ENCODE results near the gene RPL13A.

The RPL13A gene

GRCh38 chr19:49450405-49450804, 37.0 kb upstream of the RPL13A start:
- TF ChIP-seq CTCF (IDR thresholded peaks at IDR 0.05; ENCODE audit: low read depth, low read length), result no peak
- peak overlapping the region; percentile 93; the same call in 1 of the 2 replicates for H3K4me3 ChIP-seq (ENCODE audit: low read depth, low read length)

- peak within 1 kb of the TSS; percentile 93 for H3K4me3 ChIP-seq (ENCODE audit: low read depth, low read length)
- no peak for TF ChIP-seq CTCF (IDR thresholded peaks at IDR 0.05; ENCODE audit: low read depth, low read length)
These were observed 35.8 kb upstream of the RPL13A start, which contains the start of gene PIH1D1 for GRCh38 chr19:49451430-49452181. Gene PIH1D1, minus strand, starts transcription at chr19:49451814. Its CDS starts 240 bp downstream, at chr19:49451574.

GRCh38 chr19:49453013-49453756, 34.2 kb upstream of the RPL13A start, which contains the start of gene ALDH16A1:
Gene ALDH16A1, plus strand, starts transcription at chr19:49453225. Its CDS starts 107 bp downstream, at chr19:49453332.
- H3K4me3 ChIP-seq (ENCODE audit: low read depth, low read length), result peak within 1 kb of the TSS; percentile 79
- TF ChIP-seq CTCF (IDR thresholded peaks at IDR 0.05; ENCODE audit: low read depth, low read length), result no peak

GRCh38 chr19:49453757-49454240, 33.6 kb upstream of the RPL13A start:
- TF ChIP-seq CTCF (IDR thresholded peaks at IDR 0.05; ENCODE audit: low read depth, low read length), result no peak
- H3K4me3 ChIP-seq (ENCODE audit: low read depth, low read length), result peak overlapping the region; percentile 79

GRCh38 chr19:49455773-49456172, 31.6 kb upstream of the RPL13A start:
- TF ChIP-seq CTCF (IDR thresholded peaks at IDR 0.05; ENCODE audit: low read depth, low read length), result no peak

GRCh38 chr19:49456326-49456725, 31.1 kb upstream of the RPL13A start:
- no peak overlapping the region for H3K4me3 ChIP-seq (ENCODE audit: low read depth, low read length)
- TF ChIP-seq CTCF (IDR thresholded peaks at IDR 0.05; ENCODE audit: low read depth, low read length), result no peak

More at GRCh38 chr19:49455773-49456172, 31.6 kb upstream of the RPL13A start:
- no peak overlapping the region for H3K4me3 ChIP-seq (ENCODE audit: low read depth, low read length)

GRCh38 chr19:49458567-49458903, 28.9 kb upstream of the RPL13A start:
- no peak for TF ChIP-seq CTCF (IDR thresholded peaks at IDR 0.05; ENCODE audit: low read depth, low read length)
- no peak overlapping the region for H3K4me3 ChIP-seq (ENCODE audit: low read depth, low read length)
